HepG2 (cell line): ENCODE results near the gene SF3A2. TPM values are rescaled to one million over a fixed set of nuclear protein-coding genes. Genes with fewer than 3 reads are reported as not detected.

Experiments
- ATAC-seq: fragments of 200-7000 bp; cut with Tn5 transposase; 3 replicates; pipeline ENCODE4 v1.9.1; 2020; ENCODE audit warnings: mild to moderate bottlenecking, moderate library complexity
- BruUV-seq: library from RNA; stranded (reverse); fragments of 400-500 nt; replicated peaks from 2 replicates; lab custom pipeline; 2021; lab: Mats Ljungman, UMichigan
- CTCF ChIA-PET: fragments of 300-600 bp; formaldehyde crosslinking; extraction: SDS; loops from one replicate; lab custom pipeline; 2021; ENCODE audit warnings: low total read pairs, inconsistent platforms, low intra/inter-chr PET ratio; lab: Yijun Ruan, JAX
- POLR2A ChIA-PET: fragments of 350-600 bp; sonication (Branson Sonifier 250); formaldehyde crosslinking; loops from one replicate; lab custom pipeline; 2020; ENCODE audit warnings: antibody characterized with exemption, inconsistent platforms; lab: Yijun Ruan, JAX
- DNase-seq: peaks from one replicate; pipeline ENCODE4 v3.0.0-alpha.2; 2015; ENCODE audit warnings: low spot score
- FAIRE-seq: peaks from 3 replicates; lab custom pipeline; 2011; peaks lifted over from hg19 to GRCh38; lab: Jason Lieb, UNC
- H2AFZ ChIP-seq: one replicate; pipeline ENCODE4 v1.6.1; 2011; ENCODE audit warnings: low read length, inconsistent platforms
- H3K27ac ChIP-seq: fragments of 300-600 bp; 3 replicates; pipeline ENCODE4 v1.8.0; 2011; ENCODE audit warnings: mixed run types, mild to moderate bottlenecking, mixed read lengths, low read length, inconsistent platforms; ENCODE audit not compliant: insufficient read depth; ENCODE audit errors: extremely low read length
- H3K27me3 ChIP-seq, 2 experiments: fragments of 200-600 bp in 1 of 2; 2 replicates in 1 of 2; 3 replicates in 1 of 2; pipeline versions ENCODE4 v1.6.0 to v1.8.0; 2011; ENCODE audit warnings: low read length in 2 of 2, mild to moderate bottlenecking in 2 of 2, moderate library complexity in 2 of 2, inconsistent platforms in 1 of 2; ENCODE audit not compliant: insufficient read depth in 2 of 2, control insufficient read depth in 1 of 2
- H3K36me3 ChIP-seq, 2 experiments: fragments of 200-600 bp in 1 of 2; replicated peaks in 1 of 2; 2 replicates in 1 of 2; 3 replicates in 1 of 2; pipeline versions ENCODE4 v1.5.1 to v1.8.0; 2011; ENCODE audit warnings: low read length in 2 of 2, inconsistent platforms in 1 of 2; ENCODE audit not compliant: insufficient read depth in 2 of 2, control insufficient read depth in 1 of 2
- H3K4me1 ChIP-seq: 2 replicates; pipeline ENCODE4 v1.5.1; 2012; ENCODE audit warnings: low read length, inconsistent platforms; ENCODE audit not compliant: insufficient read depth
- H3K4me2 ChIP-seq: 2 replicates; pipeline ENCODE4 v1.6.0; 2011; ENCODE audit warnings: low read depth, low read length, inconsistent platforms
- H3K4me3 ChIP-seq, 3 experiments: fragments of 200-600 bp in 1 of 3; sonication (generic), shearing (Covaris generic) in 1 of 3; replicated peaks in 1 of 3; 2 replicates each; pipeline ENCODE4 v1.5.1; 2011 to 2016; ENCODE audit warnings: low read length in 3 of 3, inconsistent platforms in 2 of 3, low read depth in 2 of 3, mild to moderate bottlenecking in 2 of 3, control low read depth in 1 of 3, mixed read lengths in 1 of 3; ENCODE audit not compliant: insufficient read depth in 1 of 3
- H3K79me2 ChIP-seq: one replicate; pipeline ENCODE4 v1.6.1; 2011; ENCODE audit warnings: low read length, inconsistent platforms; ENCODE audit not compliant: insufficient read depth
- H3K9ac ChIP-seq: 2 replicates; pipeline ENCODE4 v1.6.0; 2011; ENCODE audit warnings: mild to moderate bottlenecking, low read depth, low read length, inconsistent platforms; ENCODE audit not compliant: insufficient read depth
- H3K9me3 ChIP-seq: 2 replicates; pipeline ENCODE4 v1.5.1; 2012; ENCODE audit warnings: mild to moderate bottlenecking, low read length
- H4K20me1 ChIP-seq: 2 replicates; pipeline ENCODE4 v1.6.0; 2011; ENCODE audit warnings: inconsistent platforms, mild to moderate bottlenecking, low read length, moderate library complexity; ENCODE audit not compliant: insufficient read depth
- AGO2 ChIP-seq: fragments of 200-400 bp; formaldehyde crosslinking; optimal IDR thresholded peaks from 2 replicates; pipeline ENCODE3; 2017; ENCODE audit warnings: mild to moderate bottlenecking, low read depth, low read length, moderate library complexity
- AHDC1 ChIP-seq: sonication (generic); formaldehyde crosslinking; IDR thresholded peaks from 2 replicates; pipeline ENCODE4 v1.5.1; 2020; ENCODE audit warnings: mild to moderate bottlenecking, missing genetic modification reagents, borderline replicate concordance
- HDAC1 ChIP-seq: sonication (generic); formaldehyde crosslinking; IDR thresholded peaks from 2 replicates; pipeline ENCODE4 v1.5.1; 2020; ENCODE audit warnings: mild to moderate bottlenecking, missing genetic modification reagents
- MXD4 ChIP-seq: IDR thresholded peaks from 2 replicates; pipeline ENCODE4 v1.6.1; 2016; ENCODE audit warnings: mild to moderate bottlenecking, missing biosample characterization, missing genetic modification reagents
- ZBTB38 ChIP-seq: sonication (generic); formaldehyde crosslinking; IDR thresholded peaks from 2 replicates; pipeline ENCODE4 v1.5.1; 2020; ENCODE audit warnings: mild to moderate bottlenecking, missing genetic modification reagents
- WGBS: methylation state at CpG from one replicate; pipeline ENCODE4 v1.1.6; 2017; ENCODE audit warnings: low lambda C conversion rate; 5-methylcytosine and 5-hydroxymethylcytosine counted together
- in situ Hi-C: cut with HindIII; loops from 2 replicates; pipeline ENCODE4 v1.10.0; 2017; ENCODE audit warnings: low pct_unique_long_range_greater_than_20kb; ENCODE audit not compliant: extremely low pct_ligation_motif_present
- intact Hi-C: fragments of 100-400 bp; cut with micrococcal nuclease; formaldehyde crosslinking; loops from one replicate; pipeline ENCODE4 v1.10.0; 2022; ENCODE audit not compliant: unreplicated experiment
- polyA plus RNA-seq, 8 experiments: library from polyadenylated mRNA; depleted of rRNA in 3 of 8; stranded (reverse) in 7 of 8; unstranded in 1 of 8; fragments of >200 nt; fragmentation: Illumina TruSeq in 4 of 8; extraction: Trizol in 4 of 8; gene quantifications; 2 replicates each; pipeline versions ENCODE4 v1.2.1 to v1.2.3, GENCODE V29; 2011 to 2016; ENCODE audit warnings: low read depth in 4 of 8, missing spikeins in 1 of 8, mixed read lengths in 1 of 8; ENCODE audit not compliant: insufficient read depth in 1 of 8
- total RNA-seq, 5 experiments: library from RNA; depleted of rRNA; stranded (reverse); fragments of >200 nt; fragmentation: Illumina TruSeq; extraction: Trizol; gene quantifications; 2 replicates each; pipeline ENCODE4 v1.2.3, GENCODE V29; 2016; ENCODE audit warnings: low read depth in 1 of 5

The SF3A2 gene
- total and polyA plus RNA-seq, 2 of the 13 experiments (the other 11 are each of a cell fraction or from before 2014, with no cell fraction given): 8.6 to 8.8 TPM

GRCh38 chr19:2189880-2190279, 46.7 kb upstream of the SF3A2 start:
- Histone ChIP-seq H3K27ac (no peak overlapping the region), H3K9ac (no peak overlapping the region), H4K20me1 (peaks cover 4% of the 10 kb centered on the region; the same call in 1 of the 2 replicates), H3K4me1 (no peaks in the 10 kb centered on the region), H3K4me3 (no peak overlapping the region), H3K36me3 (peaks cover 41 to 76% of the 10 kb centered on the region in 2 experiments; a peak in 4 of 5 replicates), H3K9me3 (no peaks in the 10 kb centered on the region), H3K4me2 (no peak overlapping the region), H2AFZ (no peak overlapping the region), H3K27me3 (no peaks in the 10 kb centered on the region; a peak in 1 of 5 replicates), H3K79me2 (peaks cover 22% of the 10 kb centered on the region)
- ATAC-seq (no peak), FAIRE-seq (no peak), DNase-seq (no peak)
- ChIA-PET POLR2A (no interaction called here), CTCF (no interaction called here)
- WGBS: 97% methylated on average over 6 of the region's 16 CpGs
- intact Hi-C loops: no loop called here
- TF ChIP-seq MXD4 (CRISPR knock-in tag) (no peak), AGO2 (peak; percentile 34)
- in situ Hi-C loops: no loop called here
- no TSS peak for BruUV-seq

GRCh38 chr19:2190848-2191455, 45.7 kb upstream of the SF3A2 start:
- ChIA-PET POLR2A (no interaction called here), CTCF (no interaction called here)
- Histone ChIP-seq H3K27me3 (no peaks in the 10 kb centered on the region; a peak in 1 of 5 replicates), H3K9ac (no peak overlapping the region), H3K4me3 (no peak overlapping the region), H3K27ac (no peak overlapping the region), H3K9me3 (no peaks in the 10 kb centered on the region), H3K79me2 (peaks cover 15% of the 10 kb centered on the region), H2AFZ (no peak overlapping the region), H3K4me1 (no peaks in the 10 kb centered on the region), H4K20me1 (peaks cover 4% of the 10 kb centered on the region; the same call in 1 of the 2 replicates), H3K36me3 (peaks cover 45 to 77% of the 10 kb centered on the region in 2 experiments; a peak in 4 of 5 replicates), H3K4me2 (no peak overlapping the region)
- FAIRE-seq: no peak
- BruUV-seq: no TSS peak
- WGBS: 96% methylated on average over 30 of the region's 37 CpGs
- in situ Hi-C loops: no loop called here
- no peak for ATAC-seq
- intact Hi-C loops: no loop called here
- no peak for DNase-seq
- no peak for TF ChIP-seq HDAC1 (CRISPR knock-in tag)
- peak; percentile 50; the same call in 1 of the 2 replicates for TF ChIP-seq ZBTB38
- no peak for TF ChIP-seq AHDC1 (CRISPR knock-in tag)
